Transverse colon (tissue), 4 donors: ENCODE results near the gene TMTC2.

Experiments used
- EP300 ChIP-seq: sonication (generic); formaldehyde crosslinking; IDR thresholded peaks from one replicate; pipeline ENCODE4 v1.6.1; 2017; ENCODE audit warnings: antibody characterized with exemption, low read depth
- POLR2A ChIP-seq: fragments of 450-650 bp; IDR thresholded peaks from one replicate; pipeline ENCODE4 v1.6.1; 2016; ENCODE audit warnings: antibody characterized with exemption, mild to moderate bottlenecking, moderate library complexity
- POLR2AphosphoS5 ChIP-seq, 3 donors: sonication (generic); formaldehyde crosslinking; IDR thresholded peaks; one replicate each; pipeline ENCODE4 v1.6.1; 2016; ENCODE audit warnings: antibody characterized with exemption in 3 of 3
- TF ChIP-seq, protein P1 (sequence below), 5 experiments: fragments of 200-600 bp in 3 of 5; fragments of 450-650 bp in 2 of 5; sonication (generic) in 3 of 5; IDR thresholded peaks; 1 replicate in 2 of 5; 2 replicates in 3 of 5; pipeline ENCODE4 v1.5.1; 2016 to 2017; ENCODE audit warnings: antibody characterized with exemption in 5 of 5, inconsistent platforms in 3 of 5, mild to moderate bottlenecking in 2 of 5, moderate library complexity in 1 of 5

DNA sequence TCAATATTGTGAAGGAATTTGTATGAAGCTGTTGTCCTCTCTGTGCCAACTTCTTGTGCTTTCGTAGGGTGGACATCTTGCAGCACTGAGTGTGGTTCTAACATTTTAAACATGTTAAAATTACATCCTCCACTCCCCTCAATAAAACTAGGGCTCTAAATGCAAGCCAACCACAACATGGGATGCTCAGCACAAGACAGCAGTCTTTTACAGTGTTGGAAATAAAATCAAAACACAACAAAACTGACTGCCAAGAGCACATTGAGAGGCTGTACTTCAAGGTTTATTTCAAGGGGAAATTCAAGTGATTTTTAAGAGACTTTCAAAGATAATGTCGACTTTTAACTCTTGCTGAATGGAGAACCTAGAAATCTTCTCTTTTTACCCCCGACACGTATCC lies 396.9 kb downstream of the TMTC2 start:
- TF ChIP-seq, protein P1, sequence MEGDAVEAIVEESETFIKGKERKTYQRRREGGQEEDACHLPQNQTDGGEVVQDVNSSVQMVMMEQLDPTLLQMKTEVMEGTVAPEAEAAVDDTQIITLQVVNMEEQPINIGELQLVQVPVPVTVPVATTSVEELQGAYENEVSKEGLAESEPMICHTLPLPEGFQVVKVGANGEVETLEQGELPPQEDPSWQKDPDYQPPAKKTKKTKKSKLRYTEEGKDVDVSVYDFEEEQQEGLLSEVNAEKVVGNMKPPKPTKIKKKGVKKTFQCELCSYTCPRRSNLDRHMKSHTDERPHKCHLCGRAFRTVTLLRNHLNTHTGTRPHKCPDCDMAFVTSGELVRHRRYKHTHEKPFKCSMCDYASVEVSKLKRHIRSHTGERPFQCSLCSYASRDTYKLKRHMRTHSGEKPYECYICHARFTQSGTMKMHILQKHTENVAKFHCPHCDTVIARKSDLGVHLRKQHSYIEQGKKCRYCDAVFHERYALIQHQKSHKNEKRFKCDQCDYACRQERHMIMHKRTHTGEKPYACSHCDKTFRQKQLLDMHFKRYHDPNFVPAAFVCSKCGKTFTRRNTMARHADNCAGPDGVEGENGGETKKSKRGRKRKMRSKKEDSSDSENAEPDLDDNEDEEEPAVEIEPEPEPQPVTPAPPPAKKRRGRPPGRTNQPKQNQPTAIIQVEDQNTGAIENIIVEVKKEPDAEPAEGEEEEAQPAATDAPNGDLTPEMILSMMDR (IDR thresholded peaks at IDR 0.05) = no peak
- TF ChIP-seq POLR2AphosphoS5 (IDR thresholded peaks at IDR 0.05) (no peak), POLR2A (no peak), EP300 (no peak)
